H9 (cell line): ENCODE results near the gene CHPF2. TPM values are rescaled to one million over a fixed set of nuclear protein-coding genes. Genes with fewer than 3 reads are reported as not detected.

Experiments used
- DNase-seq: peaks from one replicate; pipeline ENCODE4 v3.0.0-alpha.2; 2017
- H2AFZ ChIP-seq: one replicate; pipeline ENCODE4 v1.6.1; 2013; ENCODE audit warnings: mild to moderate bottlenecking, low read length, control low read depth, moderate library complexity
- H2AK5ac ChIP-seq: 2 replicates; pipeline ENCODE4 v1.6.1; 2013; ENCODE audit warnings: low read length, control low read depth, mixed read lengths; ENCODE audit not compliant: insufficient read length
- H2BK120ac ChIP-seq: one replicate; pipeline ENCODE4 v1.6.1; 2013; ENCODE audit warnings: low read depth, mild to moderate bottlenecking, low read length, control low read depth, inconsistent platforms; ENCODE audit not compliant: poor library complexity, severe bottlenecking
- H2BK12ac ChIP-seq: 2 replicates; pipeline ENCODE4 v1.6.1; 2013; ENCODE audit warnings: low read length, control low read depth, mixed read lengths, low read depth; ENCODE audit not compliant: insufficient read length
- H2BK15ac ChIP-seq: 2 replicates; pipeline ENCODE4 v1.6.1; 2013; ENCODE audit warnings: low read depth, low read length, control low read depth
- H2BK20ac ChIP-seq: one replicate; pipeline ENCODE4 v1.6.1; 2013; ENCODE audit warnings: low read depth, mild to moderate bottlenecking, low read length, control low read depth, inconsistent platforms; ENCODE audit not compliant: poor library complexity, severe bottlenecking
- H2BK5ac ChIP-seq: 2 replicates; pipeline ENCODE4 v1.6.1; 2013; ENCODE audit warnings: low read length, control low read depth, mixed read lengths; ENCODE audit not compliant: insufficient read length
- H3K14ac ChIP-seq: 2 replicates; pipeline ENCODE4 v1.6.1; 2013; ENCODE audit warnings: low read length, control low read depth; ENCODE audit not compliant: insufficient read depth
- H3K18ac ChIP-seq: 2 replicates; pipeline ENCODE4 v1.6.1; 2013; ENCODE audit warnings: low read depth, mild to moderate bottlenecking, mixed read lengths, low read length, control low read depth; ENCODE audit not compliant: insufficient read length
- H3K23ac ChIP-seq: 2 replicates; pipeline ENCODE4 v1.6.1; 2013; ENCODE audit warnings: low read length, control low read depth, mixed read lengths, low read depth; ENCODE audit not compliant: insufficient read length
- H3K23me2 ChIP-seq: 2 replicates; pipeline ENCODE4 v1.6.1; 2013; ENCODE audit warnings: low read depth, mild to moderate bottlenecking, mixed read lengths, low read length, control low read depth; ENCODE audit not compliant: insufficient read length, poor library complexity, severe bottlenecking
- H3K27ac ChIP-seq: 2 replicates; pipeline ENCODE4 v1.5.1; 2013; ENCODE audit warnings: low read length, control low read depth, mixed read lengths, low read depth; ENCODE audit not compliant: insufficient read length
- H3K27me3 ChIP-seq: 2 replicates; pipeline ENCODE4 v1.6.1; 2013; ENCODE audit warnings: low read length, control low read depth, inconsistent platforms; ENCODE audit not compliant: insufficient read depth
- H3K4ac ChIP-seq: 2 replicates; pipeline ENCODE4 v1.6.1; 2013; ENCODE audit warnings: low read depth, mild to moderate bottlenecking, control low read depth, inconsistent platforms, low read length, moderate library complexity
- H3K4me1 ChIP-seq: 2 replicates; pipeline ENCODE4 v1.6.1; 2013; ENCODE audit warnings: low read length, control low read depth, inconsistent platforms; ENCODE audit not compliant: insufficient read depth
- H3K4me2 ChIP-seq: 2 replicates; pipeline ENCODE4 v1.6.1; 2013; ENCODE audit warnings: low read length, control low read depth, mixed read lengths; ENCODE audit not compliant: insufficient read length, insufficient read depth
- H3K56ac ChIP-seq: 2 replicates; pipeline ENCODE4 v1.6.1; 2013; ENCODE audit warnings: low read depth, mild to moderate bottlenecking, mixed read lengths, low read length, control low read depth; ENCODE audit not compliant: insufficient read length
- H3K79me1 ChIP-seq: 2 replicates; pipeline ENCODE4 v1.6.1; 2013; ENCODE audit warnings: low read depth, mild to moderate bottlenecking, moderate library complexity, low read length, control low read depth, inconsistent platforms; ENCODE audit not compliant: insufficient read depth, poor library complexity, severe bottlenecking
- H3K79me2 ChIP-seq: 2 replicates; pipeline ENCODE4 v1.6.1; 2013; ENCODE audit warnings: low read length, control low read depth, inconsistent platforms; ENCODE audit not compliant: insufficient read depth
- H3K9ac ChIP-seq: 2 replicates; pipeline ENCODE4 v1.6.1; 2013; ENCODE audit warnings: low read length, control low read depth, mixed read lengths; ENCODE audit not compliant: insufficient read length; ENCODE audit errors: extremely low read depth
- H3K9me3 ChIP-seq: one replicate; pipeline ENCODE4 v1.6.1; 2013; ENCODE audit warnings: low read depth, low read length, inconsistent platforms; ENCODE audit not compliant: control insufficient read depth
- H3T11ph ChIP-seq: one replicate; pipeline ENCODE4 v1.6.1; 2013; ENCODE audit warnings: mild to moderate bottlenecking, low read length, control low read depth, inconsistent platforms
- H4K20me1 ChIP-seq: one replicate; pipeline ENCODE4 v1.6.1; 2013; ENCODE audit not compliant: control insufficient read depth, insufficient read length, insufficient read depth
- H4K5ac ChIP-seq: 2 replicates; pipeline ENCODE4 v1.6.1; 2013; ENCODE audit warnings: low read depth, mild to moderate bottlenecking, mixed read lengths, low read length, control low read depth; ENCODE audit not compliant: insufficient read length
- H4K8ac ChIP-seq: replicated peaks from 2 replicates; pipeline ENCODE4 v1.6.1; 2013; ENCODE audit warnings: low read length, control low read depth, mixed read lengths, low read depth; ENCODE audit not compliant: insufficient read length
- H4K91ac ChIP-seq: 2 replicates; pipeline ENCODE4 v1.6.1; 2013; ENCODE audit warnings: low read depth, mild to moderate bottlenecking, moderate library complexity, mixed read lengths, low read length, control low read depth; ENCODE audit not compliant: insufficient read length
- H3K27ac Mint-ChIP-seq, 3 experiments: 2 replicates in 2 of 3; 3 replicates in 1 of 3; pipeline ENCODE4 v1.8.0; 2020 to 2021; ENCODE audit warnings: mixed read lengths in 3 of 3, mild to moderate bottlenecking in 1 of 3, moderate library complexity in 1 of 3
- H3K27me3 Mint-ChIP-seq: 2 replicates; pipeline ENCODE4 v1.8.0; 2021; ENCODE audit warnings: low read depth, mild to moderate bottlenecking, moderate library complexity, mixed read lengths
- H3K36me3 Mint-ChIP-seq, 3 experiments: 2 replicates in 2 of 3; 3 replicates in 1 of 3; pipeline ENCODE4 v1.8.0; 2020 to 2021; ENCODE audit warnings: low read depth in 3 of 3, mixed read lengths in 3 of 3; ENCODE audit not compliant: insufficient read depth in 1 of 3
- H3K4me1 Mint-ChIP-seq, 2 experiments: 2 replicates each; pipeline ENCODE4 v1.8.0; 2020; ENCODE audit warnings: mixed read lengths in 2 of 2
- H3K4me3 Mint-ChIP-seq, 2 experiments: 2 replicates in 1 of 2; 3 replicates in 1 of 2; pipeline ENCODE4 v1.8.0; 2020 to 2021; ENCODE audit warnings: mild to moderate bottlenecking in 2 of 2, mixed read lengths in 2 of 2, moderate library complexity in 1 of 2
- H3K9me3 Mint-ChIP-seq, 2 experiments: 2 replicates in 1 of 2; 3 replicates in 1 of 2; pipeline ENCODE4 v1.8.0; 2020; ENCODE audit warnings: mild to moderate bottlenecking in 2 of 2, mixed read lengths in 2 of 2, moderate library complexity in 1 of 2
- WGBS: extraction: QIAGEN DNeasy Blood & Tissue Kit; methylation state at CpG from one replicate; pipeline ENCODE4 v1.1.7; 2013; ENCODE audit warnings: missing lambda C conversion rate, low lambda C conversion rate, mixed read lengths; ENCODE audit not compliant: insufficient read length; ENCODE audit errors: extremely low coverage; 5-methylcytosine and 5-hydroxymethylcytosine counted together
- total RNA-seq: library from RNA; stranded (reverse); gene quantifications from 2 replicates; pipeline ENCODE4 v1.2.1, GENCODE V29; 2021
- TF ChIP-seq, protein P1 (sequence below): fragments of 200-600 bp; sonication (generic); conservative IDR thresholded peaks from 3 replicates; pipeline ENCODE4 v1.8.0; 2021; ENCODE audit warnings: antibody characterized with exemption, mild to moderate bottlenecking

Gene CHPF2
- total RNA-seq, 1 experiment from 2014 or later: 25.7 TPM

DNA sequence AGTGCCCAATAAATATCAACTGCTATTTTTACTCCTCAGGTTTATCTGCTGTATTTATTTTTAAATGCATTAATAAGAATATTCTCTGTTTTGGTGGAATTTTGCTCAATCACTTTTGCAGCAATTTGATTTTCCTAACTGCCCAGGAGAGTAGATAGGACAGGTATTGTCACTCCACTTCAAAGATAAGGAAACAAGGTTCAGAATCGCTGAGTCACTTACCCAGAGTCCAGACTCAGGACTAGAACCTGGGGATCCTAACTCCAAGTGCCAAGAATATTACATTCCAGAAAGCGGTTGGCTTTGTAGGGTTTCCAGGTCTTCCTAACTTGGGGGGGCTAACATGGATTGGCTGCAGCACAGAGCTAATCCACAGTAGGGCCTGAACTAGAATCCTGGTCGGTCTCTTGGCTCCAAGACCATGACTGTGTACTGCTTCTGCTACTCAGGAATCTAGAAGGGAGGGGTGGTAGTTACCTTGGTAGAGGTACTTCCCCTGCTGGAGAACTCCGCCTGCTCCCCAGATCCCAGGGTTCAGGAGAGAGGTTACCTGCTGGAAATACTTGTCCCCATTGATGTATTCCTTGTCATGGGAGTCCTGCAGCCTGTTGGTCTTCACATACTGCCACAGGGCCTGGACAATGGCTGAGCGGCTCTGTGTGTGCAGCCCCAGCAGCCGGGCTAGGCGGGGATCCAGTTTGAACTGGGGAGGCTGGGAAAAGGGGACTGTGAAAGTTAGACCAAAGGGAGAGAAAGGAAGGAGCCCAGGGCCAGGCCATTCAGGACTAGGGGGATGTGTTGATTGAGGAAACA is 8.9 kb downstream of the CHPF2 start:
- no peak overlapping the region for H2BK20ac ChIP-seq
- H3T11ph ChIP-seq: no peak overlapping the region
- no peak overlapping the region for H4K8ac ChIP-seq
- peaks cover 25% of the 10 kb centered on the region for H3K27me3 Mint-ChIP-seq
- H3K79me2 ChIP-seq: no peaks in the 10 kb centered on the region
- no peak overlapping the region for H3K4me2 ChIP-seq
- peaks cover 22 to 28% of the 10 kb centered on the region in 2 experiments for H3K4me1 Mint-ChIP-seq
- H3K27ac ChIP-seq: no peak overlapping the region
- H4K91ac ChIP-seq: no peak overlapping the region
- H3K9ac ChIP-seq: no peak overlapping the region
- no peaks in the 10 kb centered on the region for H3K79me1 ChIP-seq
- H3K56ac ChIP-seq: no peak overlapping the region
- no peak overlapping the region for H3K23ac ChIP-seq
- no peaks in the 10 kb centered on the region for H3K9me3 ChIP-seq
- H3K14ac ChIP-seq: no peak overlapping the region; the same call in 1 of the 2 replicates
- no peak overlapping the region for H3K18ac ChIP-seq
- no peak for DNase-seq
- H2BK15ac ChIP-seq: no peak overlapping the region
- H3K9me3 Mint-ChIP-seq: no peaks in the 10 kb centered on the region; a peak in 1 of 5 replicates
- no peak overlapping the region for H4K5ac ChIP-seq
- no peak overlapping the region for H2AK5ac ChIP-seq
- H3K4ac ChIP-seq: no peak overlapping the region
- no peaks in the 10 kb centered on the region for H4K20me1 ChIP-seq
- no peak overlapping the region for H2BK5ac ChIP-seq
- H3K27me3 ChIP-seq: no peaks in the 10 kb centered on the region; the same call in 1 of the 2 replicates
- H2AFZ ChIP-seq: no peak overlapping the region
- H2BK120ac ChIP-seq: no peak overlapping the region
- no peak overlapping the region for H2BK12ac ChIP-seq
- no peak overlapping the region for H3K4me3 Mint-ChIP-seq
- H3K23me2 ChIP-seq: no peaks in the 10 kb centered on the region
- H3K36me3 Mint-ChIP-seq: peaks cover 2 to 15% (median 10%) of the 10 kb centered on the region in 3 experiments; a peak in 6 of 7 replicates
- H3K27ac Mint-ChIP-seq: peak overlapping the region in 2 of 3 experiments; percentile 47 to 53; a peak in 3 of 7 replicates
- no CpG with 5 or more reads among the region's 7 CpGs for WGBS
- TF ChIP-seq, protein P1, sequence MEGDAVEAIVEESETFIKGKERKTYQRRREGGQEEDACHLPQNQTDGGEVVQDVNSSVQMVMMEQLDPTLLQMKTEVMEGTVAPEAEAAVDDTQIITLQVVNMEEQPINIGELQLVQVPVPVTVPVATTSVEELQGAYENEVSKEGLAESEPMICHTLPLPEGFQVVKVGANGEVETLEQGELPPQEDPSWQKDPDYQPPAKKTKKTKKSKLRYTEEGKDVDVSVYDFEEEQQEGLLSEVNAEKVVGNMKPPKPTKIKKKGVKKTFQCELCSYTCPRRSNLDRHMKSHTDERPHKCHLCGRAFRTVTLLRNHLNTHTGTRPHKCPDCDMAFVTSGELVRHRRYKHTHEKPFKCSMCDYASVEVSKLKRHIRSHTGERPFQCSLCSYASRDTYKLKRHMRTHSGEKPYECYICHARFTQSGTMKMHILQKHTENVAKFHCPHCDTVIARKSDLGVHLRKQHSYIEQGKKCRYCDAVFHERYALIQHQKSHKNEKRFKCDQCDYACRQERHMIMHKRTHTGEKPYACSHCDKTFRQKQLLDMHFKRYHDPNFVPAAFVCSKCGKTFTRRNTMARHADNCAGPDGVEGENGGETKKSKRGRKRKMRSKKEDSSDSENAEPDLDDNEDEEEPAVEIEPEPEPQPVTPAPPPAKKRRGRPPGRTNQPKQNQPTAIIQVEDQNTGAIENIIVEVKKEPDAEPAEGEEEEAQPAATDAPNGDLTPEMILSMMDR: no peak
- H3K4me1 ChIP-seq: no peaks in the 10 kb centered on the region
